ENCODE measurements around the gene PTPRM. TPM values are rescaled to one million over a fixed set of nuclear protein-coding genes. Genes with fewer than 3 reads are reported as not detected.

PTPRM gene
- total RNA-seq, 4 donors from 2014 or later = 206 to 337 (median 255) TPM

- no peak for TF ChIP-seq CTCF (IDR thresholded peaks at IDR 0.05; ENCODE audit: low read depth)
Measured at GRCh38 chr18:8386669-8387380, 819.7 kb downstream of the PTPRM start.

GRCh38 chr18:8389391-8390340 lies 822.5 kb downstream of the PTPRM start:
- TF ChIP-seq CTCF (IDR thresholded peaks at IDR 0.05; ENCODE audit: low read depth) = no peak

GRCh38 chr18:8391068-8391467 lies 824.0 kb downstream of the PTPRM start:
- TF ChIP-seq CTCF (IDR thresholded peaks at IDR 0.05; ENCODE audit: low read depth) = no peak

- TF ChIP-seq CTCF (IDR thresholded peaks at IDR 0.05; ENCODE audit: low read depth) = no peak
Measured at GRCh38 chr18:8396254-8396653, 829.1 kb downstream of the PTPRM start.

GRCh38 chr18:8397034-8397433 lies 829.9 kb downstream of the PTPRM start:
- no peak for TF ChIP-seq CTCF (IDR thresholded peaks at IDR 0.05; ENCODE audit: low read depth)

- TF ChIP-seq CTCF (IDR thresholded peaks at IDR 0.05; ENCODE audit: low read depth) = no peak
Measured at GRCh38 chr18:8399138-8399537, 832.0 kb downstream of the PTPRM start.

- TF ChIP-seq CTCF (IDR thresholded peaks at IDR 0.05; ENCODE audit: low read depth) = no peak
Measured at GRCh38 chr18:8400193-8400752, 833.2 kb downstream of the PTPRM start.

Measured in subcutaneous adipose tissue (tissue), 4 donors.